ENCODE data around the gene MAGEB6B. TPM values are rescaled to one million over a fixed set of nuclear protein-coding genes. Genes with fewer than 3 reads are reported as not detected.
"Not testable (repeated sequence)": the region's sequence is repeated elsewhere in the genome, so short reads cannot be mapped to it uniquely, and the experiment has no call there.

MAGEB6B gene
- total and polyA plus RNA-seq, 2 experiments from 2014 or later: not detected

DNA sequence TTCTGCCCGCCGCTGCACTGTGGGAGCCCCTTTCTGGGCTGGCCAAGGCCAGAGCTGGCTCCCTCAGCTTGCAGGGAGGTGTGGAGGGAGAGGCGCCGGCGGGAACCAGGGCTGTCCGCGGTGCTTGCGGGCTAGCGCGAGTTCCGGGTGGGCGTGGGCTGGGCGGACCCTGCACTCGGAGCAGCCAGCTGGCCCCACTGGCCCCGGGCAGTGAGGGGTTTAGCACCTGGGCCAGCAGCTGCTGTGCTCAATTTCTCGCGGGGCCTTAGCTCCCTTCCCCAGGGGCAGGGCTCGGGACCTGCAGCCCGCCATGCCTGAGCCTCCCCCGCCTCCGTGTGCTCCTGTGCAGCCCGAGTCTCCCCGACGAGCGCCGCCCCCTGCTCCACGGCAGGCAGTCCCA is 44.3 kb downstream of the MAGEB6B start:
- H3K27me3 ChIP-seq (ENCODE audit: insufficient read depth); H3K4me1 Mint-ChIP-seq; H3K27me3 Mint-ChIP-seq (ENCODE audit: insufficient read depth, low read depth, poor library complexity); H2AFZ ChIP-seq; H3K9me2 ChIP-seq (ENCODE audit: insufficient read depth); H3K27ac ChIP-seq (ENCODE audit: low read depth); H3K4me3 Mint-ChIP-seq; H3K9me3 Mint-ChIP-seq; H3F3A ChIP-seq (replicated peaks; ENCODE audit: low read depth); H3K36me3 ChIP-seq (ENCODE audit: insufficient read depth); H3K4me3 ChIP-seq; H3K4me1 ChIP-seq (ENCODE audit: insufficient read depth); ATAC-seq; H3K27ac Mint-ChIP-seq; H3K4me2 ChIP-seq; H3K36me3 Mint-ChIP-seq (ENCODE audit: low read depth); H4K20me1 ChIP-seq (replicated peaks; ENCODE audit: insufficient read depth); H3K79me2 ChIP-seq (replicated peaks; ENCODE audit: insufficient read depth); DNase-seq (ENCODE audit: low spot score): not testable (repeated sequence)

- no peak overlapping the region for H2AFZ ChIP-seq
- H3K27ac ChIP-seq (ENCODE audit: low read depth): no peak overlapping the region
- 0 out of 3 replicates have a peak, but pooled peaks cover 2% of the 10 kb centered on the region for H3K36me3 Mint-ChIP-seq (ENCODE audit: low read depth)
- TF ChIP-seq, protein P1, sequence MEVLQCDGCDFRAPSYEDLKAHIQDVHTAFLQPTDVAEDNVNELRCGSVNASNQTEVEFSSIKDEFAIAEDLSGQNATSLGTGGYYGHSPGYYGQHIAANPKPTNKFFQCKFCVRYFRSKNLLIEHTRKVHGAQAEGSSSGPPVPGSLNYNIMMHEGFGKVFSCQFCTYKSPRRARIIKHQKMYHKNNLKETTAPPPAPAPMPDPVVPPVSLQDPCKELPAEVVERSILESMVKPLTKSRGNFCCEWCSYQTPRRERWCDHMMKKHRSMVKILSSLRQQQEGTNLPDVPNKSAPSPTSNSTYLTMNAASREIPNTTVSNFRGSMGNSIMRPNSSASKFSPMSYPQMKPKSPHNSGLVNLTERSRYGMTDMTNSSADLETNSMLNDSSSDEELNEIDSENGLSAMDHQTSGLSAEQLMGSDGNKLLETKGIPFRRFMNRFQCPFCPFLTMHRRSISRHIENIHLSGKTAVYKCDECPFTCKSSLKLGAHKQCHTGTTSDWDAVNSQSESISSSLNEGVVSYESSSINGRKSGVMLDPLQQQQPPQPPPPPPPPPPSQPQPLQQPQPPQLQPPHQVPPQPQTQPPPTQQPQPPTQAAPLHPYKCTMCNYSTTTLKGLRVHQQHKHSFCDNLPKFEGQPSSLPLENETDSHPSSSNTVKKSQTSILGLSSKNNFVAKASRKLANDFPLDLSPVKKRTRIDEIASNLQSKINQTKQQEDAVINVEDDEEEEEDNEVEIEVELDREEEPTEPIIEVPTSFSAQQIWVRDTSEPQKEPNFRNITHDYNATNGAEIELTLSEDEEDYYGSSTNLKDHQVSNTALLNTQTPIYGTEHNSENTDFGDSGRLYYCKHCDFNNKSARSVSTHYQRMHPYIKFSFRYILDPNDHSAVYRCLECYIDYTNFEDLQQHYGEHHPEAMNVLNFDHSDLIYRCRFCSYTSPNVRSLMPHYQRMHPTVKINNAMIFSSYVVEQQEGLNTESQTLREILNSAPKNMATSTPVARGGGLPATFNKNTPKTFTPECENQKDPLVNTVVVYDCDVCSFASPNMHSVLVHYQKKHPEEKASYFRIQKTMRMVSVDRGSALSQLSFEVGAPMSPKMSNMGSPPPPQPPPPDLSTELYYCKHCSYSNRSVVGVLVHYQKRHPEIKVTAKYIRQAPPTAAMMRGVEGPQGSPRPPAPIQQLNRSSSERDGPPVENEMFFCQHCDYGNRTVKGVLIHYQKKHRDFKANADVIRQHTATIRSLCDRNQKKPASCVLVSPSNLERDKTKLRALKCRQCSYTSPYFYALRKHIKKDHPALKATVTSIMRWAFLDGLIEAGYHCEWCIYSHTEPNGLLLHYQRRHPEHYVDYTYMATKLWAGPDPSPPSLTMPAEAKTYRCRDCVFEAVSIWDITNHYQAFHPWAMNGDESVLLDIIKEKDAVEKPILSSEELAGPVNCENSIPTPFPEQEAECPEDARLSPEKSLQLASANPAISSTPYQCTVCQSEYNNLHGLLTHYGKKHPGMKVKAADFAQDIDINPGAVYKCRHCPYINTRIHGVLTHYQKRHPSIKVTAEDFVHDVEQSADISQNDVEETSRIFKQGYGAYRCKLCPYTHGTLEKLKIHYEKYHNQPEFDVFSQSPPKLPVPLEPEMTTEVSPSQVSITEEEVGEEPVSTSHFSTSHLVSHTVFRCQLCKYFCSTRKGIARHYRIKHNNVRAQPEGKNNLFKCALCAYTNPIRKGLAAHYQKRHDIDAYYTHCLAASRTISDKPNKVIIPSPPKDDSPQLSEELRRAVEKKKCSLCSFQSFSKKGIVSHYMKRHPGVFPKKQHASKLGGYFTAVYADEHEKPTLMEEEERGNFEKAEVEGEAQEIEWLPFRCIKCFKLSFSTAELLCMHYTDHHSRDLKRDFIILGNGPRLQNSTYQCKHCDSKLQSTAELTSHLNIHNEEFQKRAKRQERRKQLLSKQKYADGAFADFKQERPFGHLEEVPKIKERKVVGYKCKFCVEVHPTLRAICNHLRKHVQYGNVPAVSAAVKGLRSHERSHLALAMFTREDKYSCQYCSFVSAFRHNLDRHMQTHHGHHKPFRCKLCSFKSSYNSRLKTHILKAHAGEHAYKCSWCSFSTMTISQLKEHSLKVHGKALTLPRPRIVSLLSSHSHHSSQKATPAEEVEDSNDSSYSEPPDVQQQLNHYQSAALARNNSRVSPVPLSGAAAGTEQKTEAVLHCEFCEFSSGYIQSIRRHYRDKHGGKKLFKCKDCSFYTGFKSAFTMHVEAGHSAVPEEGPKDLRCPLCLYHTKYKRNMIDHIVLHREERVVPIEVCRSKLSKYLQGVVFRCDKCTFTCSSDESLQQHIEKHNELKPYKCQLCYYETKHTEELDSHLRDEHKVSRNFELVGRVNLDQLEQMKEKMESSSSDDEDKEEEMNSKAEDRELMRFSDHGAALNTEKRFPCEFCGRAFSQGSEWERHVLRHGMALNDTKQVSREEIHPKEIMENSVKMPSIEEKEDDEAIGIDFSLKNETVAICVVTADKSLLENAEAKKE (CRISPR knock-in tag; IDR thresholded peaks at IDR 0.05): no peak
- TF ChIP-seq ETS1 (IDR thresholded peaks at IDR 0.05) (no peak), REST (IDR thresholded peaks at IDR 0.05; ENCODE audit: unreplicated experiment) (no peak), ZNF114 (CRISPR knock-in tag; IDR thresholded peaks at IDR 0.05) (no peak)
- ATAC-seq: no peak
- no peaks in the 10 kb centered on the region for H3F3A ChIP-seq (replicated peaks; ENCODE audit: low read depth)
- no peak overlapping the region for H3K4me3 Mint-ChIP-seq
- H3K4me3 ChIP-seq: no peak overlapping the region
- H3K9me2 ChIP-seq (ENCODE audit: insufficient read depth): no peaks in the 10 kb centered on the region
- peaks cover 7% of the 10 kb centered on the region for H3K9me3 Mint-ChIP-seq
- H3K36me3 ChIP-seq (ENCODE audit: insufficient read depth): no peaks in the 10 kb centered on the region
- H3K4me1 ChIP-seq (ENCODE audit: insufficient read depth): no peaks in the 10 kb centered on the region
- no peaks in the 10 kb centered on the region for H4K20me1 ChIP-seq (replicated peaks; ENCODE audit: insufficient read depth)
- no peaks in the 10 kb centered on the region for H3K27me3 Mint-ChIP-seq (ENCODE audit: insufficient read depth, low read depth, poor library complexity)
- H3K4me1 Mint-ChIP-seq: no peaks in the 10 kb centered on the region
- no peak for DNase-seq (ENCODE audit: low spot score)
- no peaks in the 10 kb centered on the region for H3K79me2 ChIP-seq (replicated peaks; ENCODE audit: insufficient read depth)
- no peak overlapping the region for H3K4me2 ChIP-seq
- no peaks in the 10 kb centered on the region for H3K27me3 ChIP-seq (ENCODE audit: insufficient read depth)
- no peak overlapping the region for H3K27ac Mint-ChIP-seq
Observed at GRCh38 chrX:26208012-26208411, 47.6 kb downstream of the MAGEB6B start.

Measured in GM23338 (cell line).